MV-4-11 (cell line): ENCODE data around the gene MAN2B2.

ENCODE experiments used
- DNase-seq: peaks from one replicate; lab custom pipeline; 2025; lab: John Stamatoyannopoulos, UW

Gene MAN2B2

GRCh38 chr4:6568148-6568547 is 6.8 kb upstream of the MAN2B2 start:
- DNase-seq, result no peak

- DNase-seq, result peak; percentile 82
These were observed 6.2 kb upstream of the MAN2B2 start for GRCh38 chr4:6568689-6569332.

- DNase-seq, result no peak
These were observed 3.4 kb upstream of the MAN2B2 start for GRCh38 chr4:6571608-6572007.

- DNase-seq, result no peak
These were observed 1.4 kb upstream of the MAN2B2 start for GRCh38 chr4:6573551-6573950.

- DNase-seq, result no peak
These were observed 823 bp upstream of the MAN2B2 start for GRCh38 chr4:6573986-6574746.

- DNase-seq, result no peak
These were observed 683 bp downstream of the MAN2B2 start for GRCh38 chr4:6575503-6576240.

GRCh38 chr4:6576512-6576911 is 1.5 kb downstream of the MAN2B2 start:
- no peak for DNase-seq

- no peak for DNase-seq
These were observed 1.9 kb downstream of the MAN2B2 start for GRCh38 chr4:6576932-6577331.

GRCh38 chr4:6577409-6577808 is 2.4 kb downstream of the MAN2B2 start:
- DNase-seq, result no peak

- no peak for DNase-seq
These were observed 3.2 kb downstream of the MAN2B2 start for GRCh38 chr4:6578221-6578620.

- DNase-seq, result no peak
These were observed 5.4 kb downstream of the MAN2B2 start for GRCh38 chr4:6580353-6580752.

- no peak for DNase-seq
These were observed 6.7 kb downstream of the MAN2B2 start for GRCh38 chr4:6581566-6582121.

GRCh38 chr4:6582889-6583490 is 8.0 kb downstream of the MAN2B2 start:
- peak; percentile 16 for DNase-seq

- DNase-seq, result no peak
These were observed 9.9 kb downstream of the MAN2B2 start for GRCh38 chr4:6584865-6585264.

- DNase-seq, result no peak
These were observed 11.8 kb downstream of the MAN2B2 start for GRCh38 chr4:6586715-6587325.

- no peak for DNase-seq
These were observed 14.5 kb downstream of the MAN2B2 start for GRCh38 chr4:6589444-6589843.

GRCh38 chr4:6591313-6591712 is 16.3 kb downstream of the MAN2B2 start:
- no peak for DNase-seq

- DNase-seq, result no peak
These were observed 16.8 kb downstream of the MAN2B2 start for GRCh38 chr4:6591781-6592180.

- no peak for DNase-seq
These were observed 18.0 kb downstream of the MAN2B2 start for GRCh38 chr4:6592804-6593563.

GRCh38 chr4:6594341-6594740 is 19.4 kb downstream of the MAN2B2 start:
- no peak for DNase-seq

GRCh38 chr4:6594826-6595355 is 19.9 kb downstream of the MAN2B2 start:
- no peak for DNase-seq
